Naive thymus-derived CD8-positive, alpha-beta T cell (primary cell): ENCODE results near the gene ABHD17A. TPM values are rescaled to one million over a fixed set of nuclear protein-coding genes. Genes with fewer than 3 reads are reported as not detected.

ENCODE experiments used
- ATAC-seq, 2 donors: fragments of 150-1000 bp; cut with Tn5 transposase in 1 of 2; sonication (Bioruptor Pico), chemical (Tn5 transposase) in 1 of 2; 1 replicate in 1 of 2; 2 replicates in 1 of 2; pipeline ENCODE4 v1.10.0; 2021; ENCODE audit warnings: mild to moderate bottlenecking in 2 of 2, moderate library complexity in 2 of 2
- POLR2A ChIA-PET: fragments of 350-600 bp; sonication (Branson Sonifier 250); formaldehyde crosslinking; loops from one replicate; lab custom pipeline; 2021; ENCODE audit warnings: antibody characterized with exemption; lab: Charles Lee
- DNase-seq, 10 donors: peaks; one replicate each; pipeline versions ENCODE4 v3.0.0 to v3.0.0-alpha.2; 2020 to 2022
- H3K27ac Mint-ChIP-seq, 10 donors: one replicate each; pipeline ENCODE4 v1.8.0; 2020 to 2022; ENCODE audit warnings: mild to moderate bottlenecking in 10 of 10, mixed read lengths in 10 of 10, moderate library complexity in 4 of 10, inconsistent platforms in 1 of 10
- H3K27me3 Mint-ChIP-seq, 5 donors: one replicate each; pipeline ENCODE4 v1.8.0; 2021 to 2022; ENCODE audit warnings: mixed read lengths in 5 of 5
- H3K36me3 Mint-ChIP-seq, 3 donors: one replicate each; pipeline ENCODE4 v1.8.0; 2020 to 2022; ENCODE audit warnings: mixed read lengths in 3 of 3, mild to moderate bottlenecking in 2 of 3, inconsistent platforms in 1 of 3
- H3K4me1 Mint-ChIP-seq, 4 donors: one replicate each; pipeline ENCODE4 v1.8.0; 2021 to 2022; ENCODE audit warnings: mixed read lengths in 4 of 4
- H3K4me3 Mint-ChIP-seq, 10 donors: one replicate each; pipeline ENCODE4 v1.8.0; 2020 to 2022; ENCODE audit warnings: mild to moderate bottlenecking in 10 of 10, mixed read lengths in 10 of 10, moderate library complexity in 6 of 10, inconsistent platforms in 1 of 10
- H3K9me3 Mint-ChIP-seq, 9 donors: one replicate each; pipeline ENCODE4 v1.8.0; 2020 to 2022; ENCODE audit warnings: mixed read lengths in 9 of 9, mild to moderate bottlenecking in 3 of 9, inconsistent platforms in 1 of 9, moderate library complexity in 1 of 9
- polyA plus RNA-seq, 3 donors: library from polyadenylated mRNA; unstranded; fragments of 300-500 nt; fragmentation: Illumina TruSeq; gene quantifications; one replicate each; pipeline ENCODE4 v1.2.3, GENCODE V29; 2021
- total RNA-seq, 8 experiments: library from RNA in 2 of 8; stranded (reverse) in 2 of 8; gene quantifications; one replicate each; pipeline ENCODE4 v1.2.3 and lab custom pipeline; 2021 to 2026

The ABHD17A gene
- total and polyA plus RNA-seq, 5 experiments from 2014 or later: 106 to 207 (median 153) TPM

DNA sequence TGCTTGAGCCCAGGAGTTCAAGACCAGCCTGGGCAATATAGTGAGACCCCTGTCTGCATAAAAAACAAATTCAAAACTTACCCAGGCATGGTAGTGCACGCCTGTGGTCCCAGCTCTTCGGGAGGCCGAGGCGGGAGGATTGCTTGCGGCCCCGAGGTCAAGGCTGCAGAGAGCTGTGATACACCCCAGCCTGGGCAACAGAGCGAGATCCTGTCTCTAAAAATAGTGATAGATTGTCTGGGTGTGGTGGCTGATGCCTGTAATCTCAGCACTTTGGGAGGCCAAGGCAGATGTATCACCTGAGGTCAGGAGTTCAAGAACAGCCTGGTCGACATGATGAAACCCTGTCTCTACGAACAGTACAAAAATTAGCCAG lies 18.0 kb downstream of the ABHD17A start:
- POLR2A ChIA-PET: interaction anchor here (0.8 to 1.8 kb wide), 2 partner anchors 14 to 30 kb away, joined by 5 to 6 read pairs; no protein-coding TSS in a partner anchor
- Mint-ChIP-seq H3K27me3 (no peaks in the 10 kb centered on the region), H3K4me3 (peak overlapping the region in 2 of 10 donors; percentile 22 to 66), H3K9me3 (no peaks in the 10 kb centered on the region), H3K27ac (peak overlapping the region in 8 of 10 donors; percentile 8 to 85 (median 53)), H3K4me1 (peaks cover 7 to 40% (median 26%) of the 10 kb centered on the region in 4 donors), H3K36me3 (peaks cover 0 to 15% (median 2%) of the 10 kb centered on the region in 3 donors)
- DNase-seq (no peak), ATAC-seq (no peak)

DNA sequence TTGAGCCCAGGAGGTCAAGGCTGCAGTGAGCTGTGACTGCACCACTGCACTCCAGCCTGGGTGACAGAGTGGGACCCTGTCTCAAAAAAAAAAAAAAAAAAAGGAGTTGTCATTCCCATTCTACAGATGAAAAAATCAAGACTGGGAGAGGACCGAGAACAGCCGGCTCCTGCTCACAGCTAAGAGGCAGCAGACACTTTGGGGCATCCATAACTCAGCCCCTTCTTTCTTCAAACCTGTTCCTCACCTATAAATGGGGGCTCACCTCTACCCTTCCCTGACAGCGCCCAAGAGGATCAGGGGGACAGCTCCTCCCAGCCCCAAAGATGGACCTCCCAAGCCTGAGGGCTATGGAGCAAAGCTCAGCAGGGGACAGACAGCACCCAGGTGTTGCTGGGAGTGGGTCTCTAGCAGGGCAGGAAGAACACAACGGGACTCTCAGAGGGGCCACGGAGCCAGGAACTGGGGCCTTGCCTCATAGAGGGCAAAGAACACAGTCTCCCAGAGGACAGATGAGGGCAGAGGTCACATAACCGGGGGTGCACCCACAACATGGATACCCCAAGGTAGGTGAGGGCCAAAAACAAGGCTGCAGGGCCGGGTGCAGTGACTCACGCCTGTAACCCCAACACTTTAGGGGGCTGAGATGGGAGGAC lies 18.5 kb downstream of the ABHD17A start:
- POLR2A ChIA-PET: interaction anchor here (0.5 to 1.8 kb wide), 5 partner anchors 8 to 818 kb away, joined by 3 to 7 read pairs (median 5); no protein-coding TSS in a partner anchor
- Mint-ChIP-seq H3K27me3 (no peaks in the 10 kb centered on the region), H3K9me3 (no peaks in the 10 kb centered on the region)

DNA sequence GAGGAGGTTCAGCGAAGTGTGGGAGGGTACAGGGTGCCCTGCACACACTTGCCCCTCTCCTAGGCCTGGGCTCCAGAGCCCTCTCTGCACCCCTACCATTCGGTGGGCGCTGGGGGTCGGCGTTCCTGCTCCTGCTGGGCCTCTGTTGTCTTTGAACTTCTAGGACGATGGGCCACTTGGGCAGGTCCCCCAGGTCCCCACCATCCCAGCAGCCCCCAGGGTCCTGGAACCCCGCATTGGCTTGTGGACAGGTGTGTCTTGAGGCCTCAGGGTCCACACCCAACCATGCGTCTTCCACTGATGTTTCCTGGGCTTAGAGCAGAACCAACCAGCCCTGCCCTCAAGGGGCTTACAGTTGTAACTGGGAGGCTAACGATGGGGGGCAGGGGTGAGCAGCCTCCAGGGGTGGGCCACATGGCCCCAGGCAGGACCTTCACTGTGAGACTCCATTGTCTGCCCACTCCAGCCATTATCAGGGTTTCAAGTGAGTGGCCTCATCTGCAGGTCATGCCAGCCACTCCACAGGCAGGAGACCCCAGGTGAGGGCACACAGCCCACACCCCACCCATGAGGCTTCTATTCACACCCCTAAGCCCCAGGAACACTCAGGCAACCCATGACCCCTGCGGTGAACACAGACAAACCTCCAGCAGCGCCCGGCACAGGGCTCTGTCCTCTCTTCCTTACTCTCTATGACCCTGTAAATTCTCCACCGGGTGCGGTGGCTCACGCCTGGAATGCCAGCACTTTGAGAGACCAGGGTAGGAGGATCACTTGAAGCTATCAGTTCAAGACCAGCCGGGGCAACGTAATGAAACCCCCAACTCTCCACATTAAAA lies 19.9 kb downstream of the ABHD17A start:
- Mint-ChIP-seq H3K27ac (peak overlapping the region; percentile 59 to 87 (median 74)), H3K27me3 (no peaks in the 10 kb centered on the region), H3K9me3 (peaks cover 0 to 2% (median 0%) of the 10 kb centered on the region in 9 donors), H3K4me1 (peaks cover 15 to 44% (median 38%) of the 10 kb centered on the region in 4 donors), H3K4me3 (peak overlapping the region; percentile 39 to 86 (median 62)), H3K36me3 (peaks cover 0 to 9% (median 2%) of the 10 kb centered on the region in 3 donors)
- DNase-seq (no peak), ATAC-seq (no peak)
- POLR2A ChIA-PET: interaction anchor here (0.6 to 1.9 kb wide), 14 partner anchors 9 to 215 kb away, joined by 3 to 30 read pairs (median 6); partner anchors contain the start of gene ABHD17A

More for the DNA sequence above, 18.5 kb downstream of the ABHD17A start:
- H3K4me1 Mint-ChIP-seq: peaks cover 9 to 39% (median 28%) of the 10 kb centered on the region in 4 donors
- no peak for ATAC-seq
- peaks cover 0 to 15% (median 2%) of the 10 kb centered on the region in 3 donors for H3K36me3 Mint-ChIP-seq
- peak overlapping the region in 6 of 10 donors; percentile 25 to 79 (median 52) for H3K27ac Mint-ChIP-seq
- no peak for DNase-seq
- peak overlapping the region in 2 of 10 donors; percentile 65 to 77 for H3K4me3 Mint-ChIP-seq

DNA sequence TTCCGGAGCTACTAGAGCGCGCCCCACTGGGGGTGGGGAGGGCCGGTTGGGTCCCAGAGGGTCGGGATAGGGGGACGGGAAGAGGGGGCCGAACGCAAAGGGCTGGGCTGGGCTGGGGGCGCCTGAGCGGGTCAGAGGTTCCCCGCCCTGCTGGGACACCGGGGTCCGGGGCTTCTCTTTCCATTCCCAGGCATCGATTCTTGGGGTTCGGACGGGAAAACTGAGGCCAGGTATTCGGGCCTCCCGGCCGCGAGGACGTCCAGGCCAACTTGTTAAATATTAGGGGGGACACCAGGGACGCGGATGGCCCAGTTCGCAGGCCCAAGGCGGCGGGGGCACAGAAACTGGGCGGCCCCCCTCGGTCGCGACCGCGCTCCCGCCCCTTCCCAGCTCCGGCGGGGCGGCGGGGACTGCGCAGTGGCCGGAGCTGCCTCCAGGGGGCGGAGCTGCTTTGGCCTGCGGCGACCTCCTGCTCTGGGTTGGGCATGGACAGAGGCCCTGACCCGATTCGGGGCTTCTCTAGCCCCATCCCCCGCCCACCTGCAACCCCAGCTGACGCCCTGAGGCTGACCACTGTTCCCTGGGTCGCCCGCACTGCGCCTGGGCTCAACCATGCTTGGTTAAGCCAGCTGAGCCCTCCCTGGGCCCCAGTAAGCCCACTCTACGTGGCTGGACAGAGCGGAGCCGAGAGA lies 20.7 kb downstream of the ABHD17A start:
- peak overlapping the region; percentile 16 to 92 (median 85) for H3K27ac Mint-ChIP-seq
- H3K9me3 Mint-ChIP-seq: peaks cover 0 to 2% (median 0%) of the 10 kb centered on the region in 9 donors
- H3K4me3 Mint-ChIP-seq: peak overlapping the region; percentile 75 to 88 (median 78)
- H3K27me3 Mint-ChIP-seq: no peaks in the 10 kb centered on the region
- peaks cover 15 to 45% (median 41%) of the 10 kb centered on the region in 4 donors for H3K4me1 Mint-ChIP-seq
- peak in 1 of 2 donors; percentile 7 for ATAC-seq
- peaks cover 0 to 5% (median 2%) of the 10 kb centered on the region in 3 donors for H3K36me3 Mint-ChIP-seq
- POLR2A ChIA-PET: interaction anchor here (0.6 to 1.9 kb wide), 16 partner anchors 8 to 395 kb away, joined by 3 to 30 read pairs (median 5); partner anchors contain the start of gene ABHD17A
- peak in 5 of 10 donors; percentile 30 to 69 (median 50) for DNase-seq

DNA sequence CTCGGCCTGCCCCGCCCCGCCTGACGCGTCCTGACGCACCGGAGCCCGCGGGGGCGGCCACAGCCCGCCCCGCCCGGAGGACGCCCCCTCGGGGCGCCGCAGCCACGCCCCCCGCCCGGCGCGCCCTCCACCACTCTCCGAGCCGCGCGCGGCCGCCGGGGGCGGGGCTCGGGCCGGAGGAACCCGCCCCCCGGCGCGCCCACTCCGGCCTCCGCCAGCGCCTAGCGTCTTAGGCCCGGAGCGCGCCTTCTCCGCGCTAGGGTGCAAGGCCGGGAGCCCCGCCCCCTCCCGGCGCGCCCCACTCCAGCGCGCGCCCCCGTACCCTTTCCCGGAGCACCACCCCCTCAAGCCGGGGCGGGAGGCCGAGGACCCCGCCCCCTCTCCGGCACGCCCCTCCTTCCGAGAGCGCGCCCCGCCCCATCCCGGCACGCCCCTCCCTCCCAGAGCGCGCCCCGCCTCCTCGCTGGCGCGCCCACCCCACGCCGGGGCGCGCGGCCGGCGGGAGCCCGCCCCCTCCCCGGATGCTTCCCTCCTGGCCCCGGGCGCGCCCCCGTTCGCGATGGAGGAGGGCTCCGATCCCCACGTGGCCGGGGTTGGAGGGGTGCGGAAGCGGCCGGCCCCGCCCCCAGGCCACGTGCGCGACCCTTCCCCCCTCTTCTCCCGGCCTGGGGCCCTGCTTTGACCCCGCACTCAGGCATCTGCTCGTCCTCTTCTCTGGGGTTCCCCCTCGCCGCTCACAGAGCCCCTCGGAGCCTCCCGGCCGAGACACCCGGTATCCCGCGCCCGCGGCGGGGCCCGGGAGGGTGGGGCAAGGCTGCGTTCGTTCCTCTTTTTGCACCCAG lies 21.4 kb downstream of the ABHD17A start:
- peak overlapping the region; percentile 75 to 88 (median 78) for H3K4me3 Mint-ChIP-seq
- peak overlapping the region; percentile 16 to 92 (median 85) for H3K27ac Mint-ChIP-seq
- POLR2A ChIA-PET: interaction anchor here (0.6 to 1.9 kb wide), 14 partner anchors 8 to 396 kb away, joined by 3 to 30 read pairs (median 5); partner anchors contain the start of gene ABHD17A
- peak; percentile 59 to 71 for ATAC-seq
- peaks cover 20 to 45% (median 44%) of the 10 kb centered on the region in 4 donors for H3K4me1 Mint-ChIP-seq
- H3K36me3 Mint-ChIP-seq: peaks cover 0 to 3% (median 1%) of the 10 kb centered on the region in 3 donors
- H3K9me3 Mint-ChIP-seq: peaks cover 0 to 2% (median 0%) of the 10 kb centered on the region in 9 donors
- H3K27me3 Mint-ChIP-seq: no peaks in the 10 kb centered on the region
- DNase-seq: peak; percentile 88 to 98 (median 94)

DNA sequence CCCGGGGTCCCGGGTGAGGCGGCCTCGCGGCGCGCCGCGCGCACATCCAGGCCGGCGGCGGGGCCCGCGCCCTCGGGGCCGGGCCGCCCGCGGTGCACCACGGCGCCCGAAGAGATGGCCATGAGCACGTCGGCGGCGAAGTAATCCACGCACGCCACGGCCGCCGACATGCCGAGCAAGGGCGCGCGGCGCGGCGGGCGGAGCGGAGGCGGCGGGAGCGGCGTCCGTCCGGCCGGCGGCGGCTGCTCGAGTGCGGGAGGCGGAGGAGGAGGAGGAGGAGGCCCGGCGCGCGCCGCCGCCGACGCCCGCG lies 22.0 kb downstream of the ABHD17A start, which contains the start of gene KLF16:
KLF16 (minus strand) TSS at position 252 of the 310 bp plus-strand sequence; CDS start at position 170, 82 bp downstream.
- H3K27me3 Mint-ChIP-seq: no peaks in the 10 kb centered on the region

DNA sequence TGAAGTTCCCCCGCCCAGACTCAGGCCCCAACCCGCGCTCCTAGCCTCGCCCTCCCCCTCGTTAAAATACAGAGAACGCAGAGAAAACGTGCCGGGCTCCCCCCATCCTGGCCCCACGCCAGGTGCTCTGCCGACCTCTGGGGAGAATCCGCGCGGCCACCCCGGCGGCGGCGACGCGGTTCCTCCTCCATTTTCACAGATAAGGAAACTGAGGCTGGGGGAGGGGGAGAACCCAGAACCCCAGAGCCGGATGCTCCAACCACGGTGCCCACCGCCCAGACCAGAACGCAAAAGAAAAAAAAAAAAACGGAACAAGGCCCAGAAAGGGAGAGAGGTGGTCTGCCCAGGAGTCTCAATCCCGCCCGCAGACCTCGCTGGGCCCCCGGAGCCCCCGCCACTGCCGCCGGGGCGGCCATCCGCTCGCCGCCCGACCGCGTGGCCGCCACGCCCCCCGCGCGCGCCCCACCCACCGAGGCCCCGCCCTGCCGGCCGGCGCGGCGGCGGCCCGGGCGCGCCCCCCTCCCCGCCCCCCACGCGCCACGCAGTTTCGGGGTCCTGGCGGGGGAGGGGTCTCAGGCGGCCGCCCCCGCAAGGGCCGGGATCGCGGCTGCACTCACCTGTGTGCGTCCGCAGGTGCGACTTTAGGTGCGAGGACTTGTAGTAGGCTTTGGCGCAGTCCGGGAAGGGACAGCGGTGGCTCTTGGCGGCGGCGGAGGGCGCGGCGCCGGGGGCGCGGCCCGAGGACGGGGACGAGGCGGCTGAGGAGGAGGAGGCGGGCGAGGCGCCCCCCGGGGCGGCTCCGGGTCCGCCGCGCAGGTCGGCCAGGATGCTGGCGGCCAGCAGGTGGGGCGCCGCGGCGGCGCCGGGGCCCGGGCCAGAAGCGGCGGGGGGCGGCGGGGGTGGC lies 22.6 kb downstream of the ABHD17A start:
- peak; percentile 1 to 8 for ATAC-seq
- Mint-ChIP-seq H3K27me3 (no peaks in the 10 kb centered on the region), H3K4me3 (peak overlapping the region; percentile 91 to 99 (median 94)), H3K4me1 (peaks cover 20 to 50% (median 48%) of the 10 kb centered on the region in 4 donors), H3K9me3 (peaks cover 0 to 2% (median 0%) of the 10 kb centered on the region in 9 donors), H3K36me3 (no peaks in the 10 kb centered on the region), H3K27ac (peak overlapping the region; percentile 84 to 99 (median 97))
- POLR2A ChIA-PET: interaction anchor here (1.5 to 1.6 kb wide), 2 partner anchors 12 to 79 kb away, joined by 3 read pairs; partner anchors contain the start of gene CSNK1G2
- peak; percentile 48 to 84 (median 68) for DNase-seq

More for the DNA sequence above, 22.0 kb downstream of the ABHD17A start, which contains the start of gene KLF16:
- H3K36me3 Mint-ChIP-seq: peaks cover 0 to 3% (median 0%) of the 10 kb centered on the region in 3 donors
- peak within 1 kb of the TSS; percentile 91 to 99 (median 94) for H3K4me3 Mint-ChIP-seq
- POLR2A ChIA-PET: interaction anchor here (1.9 kb wide), 1 partner anchor 34 kb away, joined by 16 read pairs; no protein-coding TSS in a partner anchor
- H3K9me3 Mint-ChIP-seq: peaks cover 0 to 2% (median 0%) of the 10 kb centered on the region in 9 donors
- ATAC-seq (peak; percentile 1 to 4), DNase-seq (no peak)
- peaks cover 21 to 48% (median 47%) of the 10 kb centered on the region in 4 donors for H3K4me1 Mint-ChIP-seq
- H3K27ac Mint-ChIP-seq: peak within 1 kb of the TSS; percentile 84 to 99 (median 97)

DNA sequence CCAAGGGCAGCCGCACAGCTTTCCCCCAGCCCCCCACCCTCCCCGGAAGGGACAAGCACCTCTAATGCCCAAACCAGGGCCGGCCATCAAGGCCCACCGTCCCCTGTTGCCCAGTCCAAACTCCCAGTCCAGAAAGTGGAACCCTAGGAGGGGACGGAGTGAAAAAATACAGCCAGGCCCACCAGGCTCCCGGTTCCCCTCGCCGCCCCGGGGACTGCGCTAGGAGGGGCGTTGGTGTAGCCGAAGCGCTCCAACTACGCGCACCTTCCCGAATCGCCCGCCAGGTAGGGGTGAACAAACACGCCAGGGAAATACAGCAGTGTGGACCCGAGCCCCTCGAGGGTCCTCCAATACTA lies 23.2 kb downstream of the ABHD17A start:
- Mint-ChIP-seq H3K4me3 (peak overlapping the region; percentile 91 to 99 (median 94)), H3K4me1 (peaks cover 20 to 49% (median 47%) of the 10 kb centered on the region in 4 donors), H3K9me3 (peaks cover 0 to 2% (median 0%) of the 10 kb centered on the region in 9 donors), H3K27ac (peak overlapping the region; percentile 84 to 99 (median 97)), H3K27me3 (no peaks in the 10 kb centered on the region), H3K36me3 (no peaks in the 10 kb centered on the region)
- POLR2A ChIA-PET: interaction anchor here (1.4 to 1.6 kb wide), 4 partner anchors 10 to 79 kb away, joined by 3 to 6 read pairs (median 3); partner anchors contain the start of gene CSNK1G2
- DNase-seq (peak in 3 of 10 donors; percentile 11 to 63 (median 44)), ATAC-seq (peak in 1 of 2 donors; percentile 1)

DNA sequence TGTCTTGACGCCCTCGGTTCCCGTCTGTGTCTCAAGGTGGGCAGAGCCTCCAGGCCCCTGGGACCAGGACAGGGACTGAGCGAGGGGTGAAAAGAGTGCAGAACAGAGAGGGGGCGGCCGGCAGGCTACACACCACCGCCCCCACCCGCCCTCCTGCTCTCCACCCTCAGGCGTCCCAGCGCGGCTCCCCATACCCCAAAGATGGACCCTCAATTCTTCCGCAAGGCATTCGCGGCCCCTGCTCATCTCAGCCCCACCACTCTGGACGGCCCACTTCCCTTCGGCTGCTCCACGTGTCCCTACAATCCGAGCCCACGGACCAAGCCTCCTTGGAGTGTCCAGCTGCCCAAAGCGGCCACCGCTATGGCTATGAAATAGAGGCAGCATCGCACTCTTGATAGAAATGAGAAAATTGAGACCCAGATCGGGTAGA lies 23.7 kb downstream of the ABHD17A start:
- peak in 1 of 10 donors; percentile 7 for DNase-seq
- Mint-ChIP-seq H3K4me3 (peak overlapping the region; percentile 91 to 99 (median 94)), H3K9me3 (peaks cover 0 to 2% (median 0%) of the 10 kb centered on the region in 9 donors), H3K27me3 (no peaks in the 10 kb centered on the region), H3K27ac (peak overlapping the region; percentile 84 to 99 (median 97)), H3K36me3 (no peaks in the 10 kb centered on the region), H3K4me1 (peaks cover 20 to 47% (median 47%) of the 10 kb centered on the region in 4 donors)
- POLR2A ChIA-PET: interaction anchor here (1.4 to 1.6 kb wide), 4 partner anchors 10 to 80 kb away, joined by 3 to 6 read pairs (median 3); partner anchors contain the start of gene CSNK1G2
- ATAC-seq: no peak
